T-cell (primary cell): ENCODE measurements around the gene GPR135. TPM values are rescaled to one million over a fixed set of nuclear protein-coding genes. Genes with fewer than 3 reads are reported as not detected.

Experiments
- ATAC-seq, 4 experiments: fragments of 200-7000 bp in 3 of 4; fragments of 150-1000 bp in 1 of 4; cut with Tn5 transposase; replicated peaks in 1 of 4; 1 replicate in 3 of 4; 2 replicates in 1 of 4; pipeline ENCODE4 v1.10.0; 2021; ENCODE audit warnings: moderate library complexity in 3 of 4, mild to moderate bottlenecking in 2 of 4, moderate number of reproducible peaks in 1 of 4
- CTCF ChIA-PET, 2 donors: fragments of 300-600 bp; sonication (Branson Sonifier 250); formaldehyde crosslinking; loops; one replicate each; lab custom pipeline; 2022; ENCODE audit warnings: antibody characterized with exemption in 2 of 2; lab: Charles Lee
- POLR2A ChIA-PET, 2 donors: fragments of 300-600 bp; sonication (Branson Sonifier 250); formaldehyde crosslinking; loops; one replicate each; lab custom pipeline; 2022; ENCODE audit warnings: antibody characterized with exemption in 2 of 2; lab: Charles Lee
- DNase-seq, 35 experiments: peaks; one replicate each; pipeline versions ENCODE4 v3.0.0 to v3.0.0-alpha.2; 2013 to 2023
- H3K27ac ChIP-seq: one replicate; pipeline ENCODE4 v1.5.1; 2013; ENCODE audit warnings: low read length
- H3K27me3 ChIP-seq, 2 experiments: replicated peaks in 1 of 2; 1 replicate in 1 of 2; 2 replicates in 1 of 2; pipeline versions ENCODE4 v1.6.1 to v1.7.0; 2013; ENCODE audit warnings: low read length in 1 of 2, mixed read lengths in 1 of 2; ENCODE audit not compliant: control insufficient read depth in 2 of 2, insufficient read depth in 2 of 2; ENCODE audit errors: extremely low read depth in 1 of 2
- H3K36me3 ChIP-seq, 2 donors: 1 replicate in 1 of 2; 2 replicates in 1 of 2; pipeline versions ENCODE4 v1.6.1 to v1.7.0; 2013; ENCODE audit warnings: low read length in 1 of 2; ENCODE audit not compliant: control insufficient read depth in 2 of 2, insufficient read depth in 1 of 2; ENCODE audit errors: extremely low read depth in 1 of 2
- H3K4me1 ChIP-seq, 2 experiments: 1 replicate in 1 of 2; 2 replicates in 1 of 2; pipeline versions ENCODE4 v1.6.1 to v1.7.0; 2013; ENCODE audit warnings: low read length in 2 of 2, mixed read lengths in 1 of 2; ENCODE audit not compliant: insufficient read depth in 2 of 2, control insufficient read depth in 1 of 2; ENCODE audit errors: extremely low read depth in 1 of 2
- H3K4me3 ChIP-seq, 2 donors: 1 replicate in 1 of 2; 2 replicates in 1 of 2; pipeline versions ENCODE4 v1.5.1 to v1.7.0; 2013; ENCODE audit warnings: mild to moderate bottlenecking in 2 of 2, low read length in 1 of 2, moderate library complexity in 1 of 2; ENCODE audit not compliant: control insufficient read depth in 1 of 2; ENCODE audit errors: extremely low read depth in 1 of 2
- H3K9me3 ChIP-seq: 2 replicates; pipeline ENCODE4 v1.7.0; 2013
- H3K27ac Mint-ChIP-seq, 2 donors: one replicate each; pipeline ENCODE4 v1.8.0; 2020 to 2021; ENCODE audit warnings: mild to moderate bottlenecking in 2 of 2, mixed read lengths in 2 of 2
- H3K27me3 Mint-ChIP-seq, 2 donors: one replicate each; pipeline ENCODE4 v1.8.0; 2021 to 2022; ENCODE audit warnings: mixed read lengths in 2 of 2
- H3K36me3 Mint-ChIP-seq: one replicate; pipeline ENCODE4 v1.8.0; 2021; ENCODE audit warnings: mixed read lengths
- H3K4me1 Mint-ChIP-seq, 3 donors: one replicate each; pipeline ENCODE4 v1.8.0; 2020 to 2022; ENCODE audit warnings: mixed read lengths in 3 of 3, mild to moderate bottlenecking in 1 of 3
- H3K4me3 Mint-ChIP-seq, 3 donors: one replicate each; pipeline ENCODE4 v1.8.0; 2020 to 2022; ENCODE audit warnings: mild to moderate bottlenecking in 3 of 3, mixed read lengths in 3 of 3, moderate library complexity in 3 of 3
- H3K9me3 Mint-ChIP-seq, 3 donors: one replicate each; pipeline ENCODE4 v1.8.0; 2020 to 2022; ENCODE audit warnings: mixed read lengths in 3 of 3
- WGBS: methylation state at CpG from one replicate; pipeline ENCODE4 v1.1.5; 2013; ENCODE audit warnings: missing lambda C conversion rate; ENCODE audit not compliant: insufficient coverage; 5-methylcytosine and 5-hydroxymethylcytosine counted together
- total RNA-seq, 35 experiments: library from RNA in 6 of 35; stranded (reverse) in 6 of 35; fragments of 120-200 nt in 1 of 35; gene quantifications; one replicate each; pipeline versions ENCODE4 v1.2.1 to v1.2.4 and lab custom pipeline; 2013 to 2026

Gene GPR135
- total RNA-seq, 5 donors from 2014 or later (not counting 1 experiment from before 2014, with no cell fraction given) = 1.8 to 2.4 (median 2.1) TPM

DNA sequence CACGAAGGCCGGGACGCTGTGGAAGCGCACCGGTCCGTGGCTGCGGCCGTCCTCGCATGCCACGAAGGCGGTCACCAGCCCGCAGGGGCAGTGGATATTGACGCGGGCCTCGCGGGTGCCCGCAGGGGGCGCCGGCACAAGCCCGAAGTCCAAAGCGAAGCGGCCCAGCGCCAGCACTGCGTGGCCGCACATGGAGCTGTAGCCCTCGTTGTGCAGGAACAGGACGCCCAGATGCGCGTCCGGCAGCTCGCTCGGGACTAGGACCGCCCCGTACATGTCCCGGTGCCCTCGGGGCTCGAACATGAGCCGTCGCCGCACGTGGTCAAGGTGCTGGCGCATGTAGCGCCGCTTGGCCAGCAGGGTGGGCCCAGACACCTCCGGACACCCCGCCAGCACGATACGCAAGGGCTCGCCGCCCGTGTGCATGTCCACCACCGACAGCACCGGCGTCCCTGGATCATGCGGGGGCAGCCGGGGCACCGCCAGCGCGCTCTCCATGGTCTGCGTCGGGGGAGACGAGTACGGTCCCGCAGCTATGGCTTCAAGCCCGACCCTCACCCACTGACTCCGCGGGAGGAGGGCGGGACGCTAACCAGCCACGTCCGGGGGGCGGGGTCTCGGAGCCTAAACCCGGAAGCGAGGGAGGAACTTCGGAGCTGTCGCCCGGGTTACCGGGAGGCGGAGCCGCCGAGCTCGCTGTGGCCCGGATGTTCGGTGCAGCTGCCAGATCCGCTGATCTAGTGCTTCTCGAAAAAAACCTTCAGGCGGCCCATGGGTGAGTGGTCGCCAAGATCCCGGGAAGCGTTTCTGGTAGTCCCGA, 18.8 kb upstream of the GPR135 start, which contains the start of the genes JKAMP and L3HYPDH:
TSS of gene JKAMP (plus strand) at position 699 of the 820 bp plus-strand sequence. CDS start at position 772, 73 bp downstream.
TSS of gene L3HYPDH (minus strand) at position 590 of the 820 bp plus-strand sequence. CDS start at position 498, 92 bp downstream.
- DNase-seq (peak; percentile 93 to 99 (median 97)), ATAC-seq (peak; percentile 95 to 97 (median 96))
- POLR2A ChIA-PET = interaction anchor here (0.6 to 1.1 kb wide), 6 partner anchors 19 to 1272 kb away, joined by 3 to 7 read pairs (median 3); partner anchors contain the start of genes ARID4A (in 1 of the 2), DAAM1 (in 1 of the 2), GPR135 (in 1 of the 2) and PPM1A (in 1 of the 2)
- Mint-ChIP-seq H3K36me3 (peaks cover 10% of the 10 kb centered on the region), H3K27me3 (no peaks in the 10 kb centered on the region), H3K4me3 (peak within 1 kb of the TSS; percentile 89 to 97 (median 95)), H3K27ac (peak within 1 kb of the TSS; percentile 89 to 92), H3K9me3 (no peaks in the 10 kb centered on the region), H3K4me1 (peaks cover 64 to 71% (median 71%) of the 10 kb centered on the region in 3 donors)
- CTCF ChIA-PET = interaction anchor here in 1 of 2 donors (0.7 to 1.1 kb wide), 8 partner anchors 19 to 847 kb away, joined by 3 to 7 read pairs (median 3); partner anchors contain the start of genes CCDC175 and GPR135
- WGBS = under 1% methylated on average over 91 of the region's 92 CpGs
- Histone ChIP-seq H3K27me3 (no peaks in the 10 kb centered on the region), H3K4me3 (peak within 1 kb of the TSS; percentile 73 to 83), H3K27ac (peak within 1 kb of the TSS; percentile 44), H3K9me3 (no peaks in the 10 kb centered on the region), H3K36me3 (peaks cover 0 to 11% of the 10 kb centered on the region in 2 donors), H3K4me1 (peaks cover 20 to 28% of the 10 kb centered on the region in 2 experiments)

DNA sequence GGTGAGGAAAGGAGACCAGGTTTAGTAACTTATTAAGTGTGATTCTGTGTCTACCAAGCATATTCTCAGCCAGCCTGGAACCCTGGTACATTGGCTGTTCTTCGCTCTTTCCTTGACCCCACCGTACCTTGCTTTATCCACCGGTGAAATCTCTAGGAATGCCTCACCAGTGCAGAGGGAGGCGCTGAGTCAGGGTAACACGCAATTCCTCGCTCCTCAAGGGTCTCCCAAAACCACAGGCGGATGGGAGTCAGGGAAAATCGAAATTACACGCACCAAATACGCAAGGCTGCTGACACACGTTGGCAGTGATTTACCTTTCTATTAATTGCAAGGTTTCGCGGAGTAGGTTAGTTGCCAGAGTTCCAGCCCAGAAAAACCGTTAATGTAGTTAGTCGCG, 18.2 kb upstream of the GPR135 start:
- Mint-ChIP-seq H3K9me3 (no peaks in the 10 kb centered on the region), H3K27ac (peak overlapping the region; percentile 83 to 92), H3K4me3 (peak overlapping the region; percentile 89 to 97 (median 95)), H3K36me3 (peaks cover 7% of the 10 kb centered on the region), H3K4me1 (peaks cover 57 to 71% (median 68%) of the 10 kb centered on the region in 3 donors), H3K27me3 (no peaks in the 10 kb centered on the region)
- WGBS = 11% methylated on average over 12 of the region's 16 CpGs
- ATAC-seq = no peak
- ChIA-PET POLR2A (no interaction called here), CTCF (interaction anchor here in 1 of 2 donors (0.9 kb wide), 1 partner anchor 20 kb away, joined by 3 read pairs; no protein-coding TSS in a partner anchor)
- H3K4me3 ChIP-seq = peak overlapping the region; percentile 73 to 83
- peaks cover 20 to 28% of the 10 kb centered on the region in 2 experiments for H3K4me1 ChIP-seq
- H3K27me3 ChIP-seq = no peaks in the 10 kb centered on the region
- no peak overlapping the region for H3K27ac ChIP-seq
- no peak for DNase-seq
- no peaks in the 10 kb centered on the region for H3K9me3 ChIP-seq
- peaks cover 0 to 4% of the 10 kb centered on the region in 2 donors for H3K36me3 ChIP-seq

DNA sequence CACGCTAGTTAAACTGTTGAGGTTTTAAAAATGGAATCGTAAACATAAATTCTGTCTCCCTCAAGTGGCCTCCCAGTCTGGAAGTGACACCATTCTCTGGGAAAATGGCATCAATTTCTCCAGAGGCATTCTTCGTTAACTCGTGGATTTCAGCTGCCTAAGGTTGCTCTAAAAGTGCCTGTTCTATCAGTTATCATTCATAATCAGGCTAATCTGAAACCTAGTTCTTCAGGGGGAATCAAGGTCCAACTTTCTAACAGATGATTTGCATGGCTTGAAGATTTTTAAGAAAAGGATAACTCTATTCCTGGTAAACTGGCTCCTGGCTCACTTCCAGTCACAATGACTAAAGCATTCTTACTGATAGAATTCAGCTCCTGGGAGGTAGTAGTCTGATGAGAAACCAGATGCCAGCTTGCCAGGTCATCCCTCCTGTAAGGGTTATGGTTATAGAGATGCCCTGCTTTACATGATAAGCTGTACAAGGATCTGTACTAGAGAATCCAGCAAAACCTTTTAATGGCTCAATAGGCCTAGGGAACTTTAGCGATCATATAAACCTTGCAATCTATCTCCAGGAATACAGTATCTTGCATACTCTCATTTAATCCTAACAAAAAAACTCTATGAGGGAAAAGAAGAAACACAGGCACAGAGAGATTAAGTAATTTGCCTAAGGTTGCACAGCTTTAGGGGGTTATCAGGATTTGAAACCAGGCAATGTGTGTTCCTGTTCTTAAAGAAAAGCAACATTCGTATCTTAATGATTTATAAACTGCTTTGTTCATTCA, 17.6 kb upstream of the GPR135 start:
- ATAC-seq = no peak
- ChIA-PET CTCF (no interaction called here), POLR2A (no interaction called here)
- H3K27ac ChIP-seq = no peak overlapping the region
- H3K27me3 ChIP-seq = no peaks in the 10 kb centered on the region
- no peaks in the 10 kb centered on the region for H3K9me3 ChIP-seq
- H3K4me1 ChIP-seq = peaks cover 20 to 28% of the 10 kb centered on the region in 2 experiments
- H3K4me3 ChIP-seq = peak overlapping the region; percentile 73 to 83
- peaks cover 0 to 3% of the 10 kb centered on the region in 2 donors for H3K36me3 ChIP-seq
- H3K27me3 Mint-ChIP-seq = no peaks in the 10 kb centered on the region
- no peaks in the 10 kb centered on the region for H3K9me3 Mint-ChIP-seq
- H3K4me3 Mint-ChIP-seq = peak overlapping the region; percentile 89 to 97 (median 95)
- peaks cover 3% of the 10 kb centered on the region for H3K36me3 Mint-ChIP-seq
- no peak for DNase-seq
- peak overlapping the region; percentile 41 to 83 for H3K27ac Mint-ChIP-seq
- WGBS = 92% methylated on average over 2 of the region's 6 CpGs
- H3K4me1 Mint-ChIP-seq = peaks cover 54 to 68% (median 64%) of the 10 kb centered on the region in 3 donors

DNA sequence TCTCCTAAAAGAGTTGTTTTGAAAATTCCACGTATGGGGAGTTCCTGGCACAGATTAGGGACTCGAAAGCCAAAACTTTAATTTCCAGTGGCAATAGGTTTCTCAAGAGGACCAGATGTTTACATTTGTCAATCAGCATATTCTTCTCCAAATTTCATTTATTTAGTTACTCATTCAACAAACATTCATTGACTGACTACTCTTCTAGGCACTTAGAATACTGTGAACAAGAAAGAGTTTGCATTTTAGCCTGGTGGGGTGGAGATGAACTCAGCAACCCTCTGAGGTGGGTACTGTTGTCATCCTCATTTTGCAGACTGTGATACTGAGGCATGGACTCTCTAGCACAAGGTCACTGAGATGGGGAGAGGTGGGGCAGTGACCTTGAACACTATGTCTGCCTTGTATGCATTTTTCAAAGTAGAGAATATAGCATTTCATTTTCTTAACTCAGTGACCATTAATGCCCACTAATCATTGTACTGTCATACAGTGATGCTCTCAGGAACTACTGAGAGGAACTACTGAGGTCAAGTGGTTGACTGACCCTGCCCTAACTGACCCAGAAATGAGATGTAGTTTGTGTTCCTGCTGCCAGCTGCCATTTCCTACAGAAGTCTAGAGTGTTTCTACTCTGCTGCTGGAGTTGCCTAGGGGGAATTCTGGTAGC, 16.8 kb upstream of the GPR135 start:
- H3K27ac ChIP-seq = no peak overlapping the region
- ChIA-PET POLR2A (no interaction called here), CTCF (no interaction called here)
- peaks cover 20 to 28% of the 10 kb centered on the region in 2 experiments for H3K4me1 ChIP-seq
- 100% methylated on average over 2 of the region's 2 CpGs for WGBS
- Mint-ChIP-seq H3K4me3 (peak overlapping the region; percentile 89 to 97 (median 95)), H3K36me3 (peaks cover 7% of the 10 kb centered on the region), H3K27me3 (no peaks in the 10 kb centered on the region), H3K4me1 (peaks cover 54 to 66% (median 66%) of the 10 kb centered on the region in 3 donors), H3K9me3 (no peaks in the 10 kb centered on the region), H3K27ac (peak overlapping the region in 1 of 2 donors; percentile 83)
- no peak overlapping the region for H3K4me3 ChIP-seq
- DNase-seq (no peak), ATAC-seq (no peak)
- H3K9me3 ChIP-seq = no peaks in the 10 kb centered on the region
- no peaks in the 10 kb centered on the region for H3K27me3 ChIP-seq
- no peaks in the 10 kb centered on the region for H3K36me3 ChIP-seq

DNA sequence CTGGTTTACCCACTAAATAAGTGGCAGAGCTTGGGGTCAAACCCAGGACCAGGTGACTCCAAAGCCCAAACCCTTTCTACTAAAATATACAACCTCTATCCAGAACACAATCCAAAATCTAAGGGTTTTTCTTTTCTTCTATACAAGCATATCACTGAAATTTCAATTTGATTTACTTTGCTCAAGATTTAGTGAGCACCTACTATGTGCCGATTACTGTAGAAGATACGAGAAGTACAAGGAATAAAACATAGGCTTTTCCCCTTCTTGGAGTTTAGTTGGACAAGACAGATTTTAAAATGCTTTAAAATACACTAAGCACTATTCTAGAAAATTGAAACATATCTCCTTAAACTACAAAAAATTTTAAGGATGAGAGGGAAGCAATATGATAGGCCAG, 16.2 kb upstream of the GPR135 start:
- H3K27me3 Mint-ChIP-seq = no peaks in the 10 kb centered on the region
- ChIA-PET CTCF (no interaction called here), POLR2A (no interaction called here)
- peaks cover 54 to 66% (median 66%) of the 10 kb centered on the region in 3 donors for H3K4me1 Mint-ChIP-seq
- no CpG with 5 or more reads among the region's 2 CpGs for WGBS
- Histone ChIP-seq H3K4me1 (peaks cover 20 to 24% of the 10 kb centered on the region in 2 experiments), H3K27ac (no peak overlapping the region), H3K27me3 (no peaks in the 10 kb centered on the region), H3K36me3 (peaks cover 0 to 3% of the 10 kb centered on the region in 2 donors), H3K9me3 (no peaks in the 10 kb centered on the region), H3K4me3 (no peak overlapping the region)
- no peak overlapping the region for H3K4me3 Mint-ChIP-seq
- peak overlapping the region in 1 of 2 donors; percentile 53 for H3K27ac Mint-ChIP-seq
- no peaks in the 10 kb centered on the region for H3K9me3 Mint-ChIP-seq
- DNase-seq (no peak), ATAC-seq (no peak)
- H3K36me3 Mint-ChIP-seq = peaks cover 11% of the 10 kb centered on the region
